HepG2 (cell line): Measurements from ENCODE around the gene FHDC1.

Source experiments
- HDAC6 ChIP-seq: fragments of 200-600 bp; sonication (generic); IDR thresholded peaks from 2 replicates; pipeline ENCODE4 v1.7.0; 2017; ENCODE audit warnings: mild to moderate bottlenecking, antibody characterized with exemption, low read length, low read depth
- REST ChIP-seq, 2 experiments: IDR thresholded peaks; 2 replicates each; pipeline ENCODE4 v1.6.1; 2011 to 2012; ENCODE audit warnings: low read length in 2 of 2, borderline replicate concordance in 1 of 2, low read depth in 1 of 2, mild to moderate bottlenecking in 1 of 2, moderate library complexity in 1 of 2

- no peak for TF ChIP-seq REST (IDR thresholded peaks at IDR 0.05; ENCODE audit: borderline replicate concordance in 1 of 2, low read depth in 1 of 2, low read length in 2 of 2)
- no peak for TF ChIP-seq HDAC6
Measured at GRCh38 chr4:152989554-152989970, 53.4 kb downstream of the FHDC1 start.
